ENCODE measurements around the gene ATP4A.
"Not testable (repeated sequence)": the region's sequence is repeated elsewhere in the genome, so short reads cannot be mapped to it uniquely, and the experiment has no call there.

Gene ATP4A

GRCh38 chr19:35607661-35608060 is 44.2 kb upstream of the ATP4A start:
- peaks cover 6% of the 10 kb centered on the region for H3K4me1 Mint-ChIP-seq
- H3K27ac Mint-ChIP-seq = no peak overlapping the region
- no peak for DNase-seq
- no peak for TF ChIP-seq CTCF (IDR thresholded peaks at IDR 0.05)
- peaks cover 30% of the 10 kb centered on the region for H3K27me3 Mint-ChIP-seq (ENCODE audit: low read depth, poor library complexity)
- H3K4me3 Mint-ChIP-seq = no peak overlapping the region
- no peaks in the 10 kb centered on the region for H3K36me3 Mint-ChIP-seq (ENCODE audit: low read depth)
- H3K9me3 Mint-ChIP-seq = peaks cover 37% of the 10 kb centered on the region

DNA sequence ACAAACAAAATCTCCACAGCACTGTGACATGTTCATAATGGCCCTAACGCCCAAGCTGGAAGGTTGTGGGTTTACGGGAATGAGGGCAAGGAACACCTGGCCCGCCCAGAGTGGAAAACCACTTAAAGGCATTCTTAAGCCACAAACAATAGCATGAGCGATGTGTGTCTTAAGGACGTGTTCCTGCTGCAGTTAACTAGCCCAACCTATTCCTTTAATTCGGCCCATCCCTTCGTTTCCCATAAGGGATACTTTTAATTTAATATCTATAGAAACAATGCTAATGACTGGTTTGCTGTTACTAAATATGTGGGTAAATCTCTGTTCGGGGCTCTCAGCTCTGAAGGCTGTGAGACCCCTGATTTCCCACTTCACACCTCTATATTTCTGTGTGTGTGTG is 43.7 kb upstream of the ATP4A start:
- DNase-seq; H3K27ac Mint-ChIP-seq; H3K4me3 Mint-ChIP-seq; H3K36me3 Mint-ChIP-seq (ENCODE audit: low read depth); H3K4me1 Mint-ChIP-seq: not testable (repeated sequence)
- Mint-ChIP-seq H3K27me3 (ENCODE audit: low read depth, poor library complexity) (peaks cover 35% of the 10 kb centered on the region), H3K9me3 (peaks cover 37% of the 10 kb centered on the region)

- Mint-ChIP-seq H3K27me3 (ENCODE audit: low read depth, poor library complexity) (peaks cover 46% of the 10 kb centered on the region), H3K9me3 (peaks cover 37% of the 10 kb centered on the region)
- not testable (repeated sequence) for H3K27ac Mint-ChIP-seq; H3K4me3 Mint-ChIP-seq; H3K36me3 Mint-ChIP-seq (ENCODE audit: low read depth); H3K4me1 Mint-ChIP-seq; DNase-seq
Observed at GRCh38 chr19:35604436-35604835, 41.0 kb upstream of the ATP4A start.

- Mint-ChIP-seq H3K4me1 (peaks cover 6% of the 10 kb centered on the region), H3K4me3 (no peak overlapping the region), H3K36me3 (ENCODE audit: low read depth) (no peaks in the 10 kb centered on the region), H3K9me3 (peaks cover 19% of the 10 kb centered on the region), H3K27ac (no peak overlapping the region), H3K27me3 (ENCODE audit: low read depth, poor library complexity) (peaks cover 43% of the 10 kb centered on the region)
- TF ChIP-seq CTCF (IDR thresholded peaks at IDR 0.05) = no peak
- no peak for DNase-seq
Observed at GRCh38 chr19:35601971-35602370, 38.5 kb upstream of the ATP4A start.

DNA sequence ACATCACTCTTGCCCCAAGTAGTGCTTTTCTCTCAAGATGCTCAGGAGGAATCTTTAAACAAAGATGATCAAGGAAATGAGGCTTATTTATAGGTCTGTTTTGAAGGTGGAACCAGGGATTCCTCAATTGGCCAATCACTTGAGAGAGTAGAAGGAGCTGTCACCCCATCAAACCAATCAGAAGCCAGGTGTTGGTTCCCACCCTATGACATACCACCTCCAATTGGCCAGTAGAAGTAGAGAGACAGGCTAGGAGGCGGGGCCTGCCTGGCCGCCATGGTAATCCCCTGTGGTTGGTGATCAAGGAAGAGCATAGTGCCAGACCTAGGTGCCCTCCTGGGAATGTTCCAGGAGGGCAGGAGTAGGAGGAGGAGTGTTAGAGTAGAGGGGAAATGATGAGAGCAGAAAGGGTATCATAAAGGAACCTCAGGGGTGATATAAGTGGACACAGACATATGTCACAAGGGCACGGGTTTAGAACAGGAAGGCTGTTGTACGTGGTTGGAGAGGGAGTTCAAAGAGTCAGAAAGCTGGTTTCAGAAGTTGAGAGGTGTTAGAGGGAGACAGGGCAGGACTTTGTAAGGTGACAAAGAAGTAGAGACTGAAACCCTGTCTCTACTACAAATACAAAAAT is 33.0 kb upstream of the ATP4A start:
- DNase-seq = no peak
- no peak for TF ChIP-seq CTCF (IDR thresholded peaks at IDR 0.05)
- peaks cover 39% of the 10 kb centered on the region for H3K27me3 Mint-ChIP-seq (ENCODE audit: low read depth, poor library complexity)
- H3K36me3 Mint-ChIP-seq (ENCODE audit: low read depth) = no peaks in the 10 kb centered on the region
- no peak overlapping the region for H3K4me3 Mint-ChIP-seq
- H3K27ac Mint-ChIP-seq = peak overlapping the region; percentile 14
- no peaks in the 10 kb centered on the region for H3K4me1 Mint-ChIP-seq
- H3K9me3 Mint-ChIP-seq = no peaks in the 10 kb centered on the region

GRCh38 chr19:35595928-35596327 is 32.5 kb upstream of the ATP4A start:
- H3K27ac Mint-ChIP-seq = no peak overlapping the region
- H3K27me3 Mint-ChIP-seq (ENCODE audit: low read depth, poor library complexity) = peaks cover 35% of the 10 kb centered on the region
- H3K36me3 Mint-ChIP-seq (ENCODE audit: low read depth) = no peaks in the 10 kb centered on the region
- no peak for TF ChIP-seq CTCF (IDR thresholded peaks at IDR 0.05)
- no peaks in the 10 kb centered on the region for H3K9me3 Mint-ChIP-seq
- no peak overlapping the region for H3K4me3 Mint-ChIP-seq
- DNase-seq = no peak
- H3K4me1 Mint-ChIP-seq = no peaks in the 10 kb centered on the region

- not testable (repeated sequence) for H3K4me1 Mint-ChIP-seq; H3K27ac Mint-ChIP-seq; DNase-seq; H3K4me3 Mint-ChIP-seq; H3K36me3 Mint-ChIP-seq (ENCODE audit: low read depth); H3K9me3 Mint-ChIP-seq
- peaks cover 30% of the 10 kb centered on the region for H3K27me3 Mint-ChIP-seq (ENCODE audit: low read depth, poor library complexity)
Observed at GRCh38 chr19:35595026-35595425, 31.6 kb upstream of the ATP4A start.
